Heart left ventricle (tissue), 13 donors: ENCODE data around the gene LARGE2.

Experiments
- POLR2A ChIP-seq, 2 donors: fragments of 450-650 bp; IDR thresholded peaks; one replicate each; pipeline ENCODE4 v1.6.1; 2017; ENCODE audit warnings: antibody characterized with exemption in 2 of 2, mild to moderate bottlenecking in 2 of 2, moderate library complexity in 2 of 2
- TF ChIP-seq, protein P1 (sequence below), 12 donors: fragments of 200-600 bp; sonication (generic) in 4 of 12; IDR thresholded peaks; one replicate each; pipeline versions ENCODE4 v1.5.0 to v1.8.0; 2018 to 2022; ENCODE audit warnings: antibody characterized with exemption in 12 of 12, mild to moderate bottlenecking in 5 of 12
- donor health status: ischemic (EF 13 %, LVEDD 7.1; RV severe dilation, severe dysfunction).
- donor health status: DM: no; HTN: yes; CAD: no.
- donor health status: DM: no; HTN: no; CAD: no.
- donor health status: ischemic (EF 25% LVEDD 6.9; RV normal size, moderate dysfunction).
- donor health status: ischemic (EF 25% LVEDD 5.7; RV mildly dilated, moderate dysfunction).
- donor health status: ischemic (EF 35%, LVEDD 5.7; RV mildly dilated, moderate dysfunction).
- donor health status: nonischemic (EF 11% LVEDD 7.7; RV severe dilation, severe dysfunction).
- donor health status: DM: yes; HTN: yes; CAD: no.
- donor health status: PGD.
- donor health status: ischemic (EF 29% LVEDD 5.4; RV normal size, mild dysfunction).
- donor health status: nonischemic (EF 23%, LVEDD 6.1; RV moderate dilation, normal function).

GRCh38 chr11:45919806-45920530, 2.5 kb upstream of the LARGE2 start:
- TF ChIP-seq, protein P1, sequence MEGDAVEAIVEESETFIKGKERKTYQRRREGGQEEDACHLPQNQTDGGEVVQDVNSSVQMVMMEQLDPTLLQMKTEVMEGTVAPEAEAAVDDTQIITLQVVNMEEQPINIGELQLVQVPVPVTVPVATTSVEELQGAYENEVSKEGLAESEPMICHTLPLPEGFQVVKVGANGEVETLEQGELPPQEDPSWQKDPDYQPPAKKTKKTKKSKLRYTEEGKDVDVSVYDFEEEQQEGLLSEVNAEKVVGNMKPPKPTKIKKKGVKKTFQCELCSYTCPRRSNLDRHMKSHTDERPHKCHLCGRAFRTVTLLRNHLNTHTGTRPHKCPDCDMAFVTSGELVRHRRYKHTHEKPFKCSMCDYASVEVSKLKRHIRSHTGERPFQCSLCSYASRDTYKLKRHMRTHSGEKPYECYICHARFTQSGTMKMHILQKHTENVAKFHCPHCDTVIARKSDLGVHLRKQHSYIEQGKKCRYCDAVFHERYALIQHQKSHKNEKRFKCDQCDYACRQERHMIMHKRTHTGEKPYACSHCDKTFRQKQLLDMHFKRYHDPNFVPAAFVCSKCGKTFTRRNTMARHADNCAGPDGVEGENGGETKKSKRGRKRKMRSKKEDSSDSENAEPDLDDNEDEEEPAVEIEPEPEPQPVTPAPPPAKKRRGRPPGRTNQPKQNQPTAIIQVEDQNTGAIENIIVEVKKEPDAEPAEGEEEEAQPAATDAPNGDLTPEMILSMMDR (IDR thresholded peaks at IDR 0.05): no peak
- no peak for TF ChIP-seq POLR2A (IDR thresholded peaks at IDR 0.05)
